Measurements from ENCODE around the gene RHOBTB3. TPM values are rescaled to one million over a fixed set of nuclear protein-coding genes. Genes with fewer than 3 reads are reported as not detected.
A peak's percentile ranks its signal among the peaks of the same experiment; 100 is the strongest.

Gene RHOBTB3
- total RNA-seq, 1 experiment from 2014 or later = 6.8 TPM

DNA sequence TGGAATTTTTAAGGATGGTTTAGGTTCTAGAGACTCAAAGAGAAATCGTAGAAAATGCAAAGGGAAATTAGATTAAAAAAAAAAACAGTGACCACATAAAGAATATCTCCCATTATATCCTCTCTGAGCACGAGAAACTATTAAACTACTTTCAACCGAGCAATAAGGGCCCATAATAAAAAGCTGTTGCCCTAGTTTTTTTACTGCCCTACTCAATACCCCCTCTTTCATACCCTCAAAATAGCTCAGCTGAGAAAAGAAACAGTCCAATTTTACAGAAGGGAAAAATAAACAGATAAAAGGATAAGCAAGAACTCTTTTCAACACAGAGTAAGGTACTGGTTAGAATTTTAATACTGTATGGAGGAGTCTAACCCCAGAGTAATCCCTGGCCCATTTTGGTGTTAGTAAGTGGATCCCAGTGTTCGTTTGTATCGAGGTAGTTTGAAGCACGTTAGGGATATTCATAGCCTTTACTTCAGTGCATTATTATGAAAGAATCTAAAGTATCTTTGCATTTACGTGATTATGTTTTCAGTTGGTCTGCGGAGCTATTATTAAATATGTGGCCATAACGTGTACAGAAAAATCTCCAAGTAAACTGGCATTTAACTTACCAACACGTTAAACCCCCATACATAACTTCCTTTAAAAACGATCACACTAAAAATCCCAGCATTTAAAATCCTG lies 980 bp upstream of the RHOBTB3 start:
- H3K27me3 Mint-ChIP-seq (ENCODE audit: low read depth) = peaks cover 76% of the 10 kb centered on the region
- peaks cover 28 to 30% of the 10 kb centered on the region in 2 experiments for H3K4me1 Mint-ChIP-seq

More for the DNA sequence above, 980 bp upstream of the RHOBTB3 start:
- Histone ChIP-seq H3K56ac (ENCODE audit: insufficient read length, low read depth, low read length) (no peak overlapping the region), H3K18ac (ENCODE audit: insufficient read length, low read depth, low read length) (no peak overlapping the region), H3K79me1 (ENCODE audit: insufficient read depth, low read depth, low read length, poor library complexity, severe bottlenecking) (no peaks in the 10 kb centered on the region), H3K23me2 (ENCODE audit: insufficient read length, low read depth, low read length, poor library complexity, severe bottlenecking) (peaks cover 13% of the 10 kb centered on the region), H4K91ac (ENCODE audit: insufficient read length, low read depth, low read length) (no peak overlapping the region), H3K4ac (ENCODE audit: low read depth, low read length) (no peak overlapping the region), H4K20me1 (ENCODE audit: control insufficient read depth, insufficient read depth, insufficient read length) (no peaks in the 10 kb centered on the region), H3K23ac (ENCODE audit: insufficient read length, low read depth, low read length) (no peak overlapping the region), H4K8ac (replicated peaks; ENCODE audit: insufficient read length, low read depth, low read length) (no peak overlapping the region), H3K9ac (ENCODE audit: extremely low read depth, insufficient read length, low read length) (no peak overlapping the region), H2BK120ac (ENCODE audit: low read depth, low read length, poor library complexity, severe bottlenecking) (no peak overlapping the region), H2BK12ac (ENCODE audit: insufficient read length, low read depth, low read length) (no peak overlapping the region), H3K14ac (ENCODE audit: insufficient read depth, low read length) (no peak overlapping the region), H2BK5ac (ENCODE audit: insufficient read length, low read length) (no peak overlapping the region), H4K5ac (ENCODE audit: insufficient read length, low read depth, low read length) (no peak overlapping the region), H2BK20ac (ENCODE audit: low read depth, low read length, poor library complexity, severe bottlenecking) (no peak overlapping the region), H3K27me3 (ENCODE audit: insufficient read depth, low read length) (peaks cover 13% of the 10 kb centered on the region; the same call in 1 of the 2 replicates), H2AFZ (ENCODE audit: low read length) (no peak overlapping the region), H2BK15ac (ENCODE audit: low read depth, low read length) (no peak overlapping the region), H3T11ph (ENCODE audit: low read length) (no peak overlapping the region), H3K4me2 (ENCODE audit: insufficient read depth, insufficient read length, low read length) (peak overlapping the region; percentile 67), H2AK5ac (ENCODE audit: insufficient read length, low read length) (no peak overlapping the region), H3K27ac (ENCODE audit: insufficient read length, low read depth, low read length) (no peak overlapping the region), H3K4me1 (ENCODE audit: insufficient read depth, low read length) (peaks cover 4% of the 10 kb centered on the region; the same call in 1 of the 2 replicates), H3K79me2 (ENCODE audit: insufficient read depth, low read length) (no peaks in the 10 kb centered on the region), H3K9me3 (ENCODE audit: control insufficient read depth, low read depth, low read length) (no peaks in the 10 kb centered on the region)
- DNase-seq = no peak
- WGBS (ENCODE audit: extremely low coverage, insufficient read length, low lambda C conversion rate) = no CpG with 5 or more reads among the region's 11 CpGs
- no peaks in the 10 kb centered on the region for H3K9me3 Mint-ChIP-seq
- no peak overlapping the region for H3K27ac Mint-ChIP-seq
- H3K4me3 Mint-ChIP-seq = peak overlapping the region; percentile 68 to 91
- TF ChIP-seq, protein P1, sequence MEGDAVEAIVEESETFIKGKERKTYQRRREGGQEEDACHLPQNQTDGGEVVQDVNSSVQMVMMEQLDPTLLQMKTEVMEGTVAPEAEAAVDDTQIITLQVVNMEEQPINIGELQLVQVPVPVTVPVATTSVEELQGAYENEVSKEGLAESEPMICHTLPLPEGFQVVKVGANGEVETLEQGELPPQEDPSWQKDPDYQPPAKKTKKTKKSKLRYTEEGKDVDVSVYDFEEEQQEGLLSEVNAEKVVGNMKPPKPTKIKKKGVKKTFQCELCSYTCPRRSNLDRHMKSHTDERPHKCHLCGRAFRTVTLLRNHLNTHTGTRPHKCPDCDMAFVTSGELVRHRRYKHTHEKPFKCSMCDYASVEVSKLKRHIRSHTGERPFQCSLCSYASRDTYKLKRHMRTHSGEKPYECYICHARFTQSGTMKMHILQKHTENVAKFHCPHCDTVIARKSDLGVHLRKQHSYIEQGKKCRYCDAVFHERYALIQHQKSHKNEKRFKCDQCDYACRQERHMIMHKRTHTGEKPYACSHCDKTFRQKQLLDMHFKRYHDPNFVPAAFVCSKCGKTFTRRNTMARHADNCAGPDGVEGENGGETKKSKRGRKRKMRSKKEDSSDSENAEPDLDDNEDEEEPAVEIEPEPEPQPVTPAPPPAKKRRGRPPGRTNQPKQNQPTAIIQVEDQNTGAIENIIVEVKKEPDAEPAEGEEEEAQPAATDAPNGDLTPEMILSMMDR (conservative IDR thresholded peaks at IDR 0.05) = no peak
- H3K36me3 Mint-ChIP-seq (ENCODE audit: insufficient read depth in 1 of 3, low read depth in 3 of 3) = no peaks in the 10 kb centered on the region; a peak in 1 of 7 replicates
